GM13976 (cell line): ENCODE data around the gene BPI.

Experiments
- DNase-seq: peaks from one replicate; pipeline ENCODE4 v3.0.0; 2012; ENCODE audit warnings: low spot score
- in situ Hi-C: fragments of 300-500 bp; cut with MboI; formaldehyde crosslinking; loops from one replicate; pipeline ENCODE4 v1.12.0; 2022; ENCODE audit warnings: low sequenced_read_pairs, mixed read lengths, inconsistent platforms; ENCODE audit not compliant: unreplicated experiment
- TF ChIP-seq, protein P1 (sequence below): IDR thresholded peaks from 2 replicates; pipeline ENCODE4 v1.5.1; 2012; ENCODE audit warnings: borderline replicate concordance, mild to moderate bottlenecking; ENCODE audit not compliant: insufficient read depth; ENCODE audit errors: extremely low read depth, missing control alignments, control extremely low read depth

BPI gene

DNA sequence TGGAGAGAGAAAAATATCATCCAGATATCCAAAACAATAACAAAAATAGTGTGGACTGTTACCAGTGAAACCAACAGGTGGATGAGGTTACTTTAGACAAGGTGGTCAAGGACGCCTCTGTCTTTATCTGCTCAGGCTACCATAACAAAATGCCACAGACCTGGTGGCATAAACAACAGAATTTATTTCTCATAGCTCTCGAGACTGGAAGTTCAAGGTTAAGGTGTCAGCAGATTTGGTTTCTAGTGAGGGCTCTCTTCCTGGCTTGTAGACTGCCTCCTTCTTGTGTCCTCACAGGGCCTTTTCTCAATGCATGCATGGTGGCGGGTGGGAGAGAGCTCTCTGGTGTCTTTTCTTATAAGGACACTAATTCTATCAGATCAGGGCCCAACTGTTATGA is 21.2 kb downstream of the BPI start:
- in situ Hi-C loops = no loop called here
- DNase-seq = no peak
- TF ChIP-seq, protein P1, sequence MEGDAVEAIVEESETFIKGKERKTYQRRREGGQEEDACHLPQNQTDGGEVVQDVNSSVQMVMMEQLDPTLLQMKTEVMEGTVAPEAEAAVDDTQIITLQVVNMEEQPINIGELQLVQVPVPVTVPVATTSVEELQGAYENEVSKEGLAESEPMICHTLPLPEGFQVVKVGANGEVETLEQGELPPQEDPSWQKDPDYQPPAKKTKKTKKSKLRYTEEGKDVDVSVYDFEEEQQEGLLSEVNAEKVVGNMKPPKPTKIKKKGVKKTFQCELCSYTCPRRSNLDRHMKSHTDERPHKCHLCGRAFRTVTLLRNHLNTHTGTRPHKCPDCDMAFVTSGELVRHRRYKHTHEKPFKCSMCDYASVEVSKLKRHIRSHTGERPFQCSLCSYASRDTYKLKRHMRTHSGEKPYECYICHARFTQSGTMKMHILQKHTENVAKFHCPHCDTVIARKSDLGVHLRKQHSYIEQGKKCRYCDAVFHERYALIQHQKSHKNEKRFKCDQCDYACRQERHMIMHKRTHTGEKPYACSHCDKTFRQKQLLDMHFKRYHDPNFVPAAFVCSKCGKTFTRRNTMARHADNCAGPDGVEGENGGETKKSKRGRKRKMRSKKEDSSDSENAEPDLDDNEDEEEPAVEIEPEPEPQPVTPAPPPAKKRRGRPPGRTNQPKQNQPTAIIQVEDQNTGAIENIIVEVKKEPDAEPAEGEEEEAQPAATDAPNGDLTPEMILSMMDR = no peak

DNA sequence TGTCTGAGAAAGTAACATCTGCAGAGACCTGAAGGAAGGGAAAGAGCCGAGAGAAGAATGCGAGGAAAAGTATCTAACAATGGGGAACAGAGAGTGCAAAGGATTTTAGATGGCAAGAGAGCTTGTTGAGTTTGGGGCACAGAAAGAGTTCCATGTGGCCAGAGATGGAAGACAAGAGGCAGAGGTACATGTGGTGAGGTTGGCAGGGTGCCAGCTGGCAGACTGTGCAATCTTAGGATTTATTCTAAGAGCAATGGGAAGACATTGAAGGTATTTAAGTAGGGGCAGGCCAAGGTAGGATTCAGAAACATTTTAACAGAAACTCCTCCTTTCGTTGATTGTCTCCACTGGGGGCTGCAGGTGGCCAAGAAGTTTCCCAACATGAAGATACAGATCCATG is 21.9 kb downstream of the BPI start:
- in situ Hi-C loops = no loop called here
- TF ChIP-seq, protein P1 = no peak
- no peak for DNase-seq

DNA sequence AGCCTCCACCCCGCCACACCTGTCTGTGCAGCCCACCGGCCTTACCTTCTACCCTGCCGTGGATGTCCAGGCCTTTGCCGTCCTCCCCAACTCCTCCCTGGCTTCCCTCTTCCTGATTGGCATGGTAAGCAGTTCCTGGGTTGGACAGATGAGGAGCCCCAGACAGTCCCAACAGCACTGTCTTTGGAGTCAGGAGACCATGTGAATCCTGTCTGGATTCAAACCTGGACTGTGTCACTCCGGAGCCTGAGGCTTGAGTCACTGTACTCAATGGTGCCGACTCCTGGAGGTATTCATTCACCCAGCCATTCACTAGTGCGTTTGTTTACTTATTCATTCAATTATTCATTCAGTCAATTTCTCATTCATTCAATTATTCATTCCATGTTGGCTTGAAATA is 22.4 kb downstream of the BPI start:
- no peak for DNase-seq
- in situ Hi-C loops = no loop called here
- TF ChIP-seq, protein P1 = no peak

DNA sequence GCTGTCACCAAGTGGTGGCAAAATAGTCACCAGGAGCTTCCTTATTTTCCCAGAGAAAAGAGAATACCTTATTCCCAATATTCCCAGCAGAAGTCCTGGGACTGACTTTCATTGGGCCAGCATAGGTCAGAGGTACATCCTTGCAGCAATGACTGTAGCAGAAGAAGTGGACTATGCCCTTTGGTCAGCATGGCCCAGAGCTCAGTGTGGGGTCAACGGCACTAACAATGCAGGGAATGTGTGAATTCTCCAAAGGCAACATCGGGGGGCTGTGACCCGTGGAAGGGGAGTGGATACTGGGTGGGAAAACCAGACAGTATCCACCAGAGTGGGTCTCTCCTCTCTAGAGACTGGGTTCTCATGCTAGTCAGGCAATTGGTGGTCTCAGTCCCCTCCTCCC is 26.7 kb downstream of the BPI start:
- DNase-seq = no peak
- in situ Hi-C loops = no loop called here
- TF ChIP-seq, protein P1 = no peak

DNA sequence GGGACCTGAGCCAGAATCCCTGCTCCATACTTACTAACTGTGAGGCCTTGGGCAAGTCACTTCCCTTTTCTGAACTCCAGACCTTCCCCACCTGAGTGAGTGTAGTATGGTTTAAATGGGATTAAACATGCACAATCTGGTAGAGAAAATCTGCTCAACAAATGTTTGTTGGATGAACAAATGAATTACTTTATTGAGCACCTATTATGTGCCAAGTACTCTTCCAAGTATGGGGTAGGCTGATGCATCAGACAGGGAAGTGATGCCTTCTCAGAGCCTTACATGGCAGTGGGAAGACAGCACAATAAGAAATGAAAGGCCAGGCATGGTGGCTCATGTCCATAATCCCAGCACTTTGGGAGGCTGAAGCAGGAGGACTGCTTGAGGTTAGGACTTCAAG is 27.3 kb downstream of the BPI start:
- in situ Hi-C loops = no loop called here
- TF ChIP-seq, protein P1 = no peak
- no peak for DNase-seq

DNA sequence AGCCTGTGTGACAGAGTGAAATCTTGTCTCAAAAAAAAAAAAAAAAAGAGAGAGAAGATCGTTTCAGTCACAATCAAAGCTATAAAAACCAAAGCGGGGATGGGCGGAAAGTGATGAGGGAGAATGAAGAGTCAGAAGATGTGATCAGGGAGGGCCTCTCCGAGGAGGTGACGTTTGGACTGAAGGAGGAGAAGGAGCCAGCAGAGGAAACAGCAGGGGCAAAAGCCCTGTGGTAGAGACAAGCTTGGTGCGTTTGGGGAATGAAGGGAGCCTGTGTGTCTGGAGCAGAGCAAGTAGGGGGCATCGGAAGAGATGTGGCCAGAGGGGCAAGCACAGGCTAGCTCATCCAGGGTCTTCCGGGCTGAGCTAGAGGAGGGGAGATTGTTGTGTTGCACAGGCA is 27.9 kb downstream of the BPI start:
- in situ Hi-C loops = no loop called here
- no peak for DNase-seq
- TF ChIP-seq, protein P1 = no peak

DNA sequence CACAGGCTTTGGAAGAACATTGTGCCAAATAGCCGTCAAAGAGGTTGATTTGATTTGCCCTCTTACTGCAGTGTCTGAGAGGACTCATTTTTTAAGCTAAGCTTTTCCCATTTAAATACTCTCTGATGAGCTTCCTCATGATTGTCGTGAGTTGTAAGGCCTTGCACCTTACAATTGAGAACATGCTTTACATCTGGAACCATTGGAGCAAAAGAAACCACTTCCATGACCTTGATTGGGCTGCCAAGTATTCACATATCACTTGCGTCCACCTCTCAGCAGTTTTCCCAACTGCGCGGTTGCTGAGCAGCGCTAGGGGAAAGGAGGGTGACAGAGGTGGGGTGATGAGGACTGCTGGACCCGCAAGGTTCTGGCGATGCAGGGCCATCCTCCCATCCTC is 30.1 kb downstream of the BPI start:
- in situ Hi-C loops = no loop called here
- DNase-seq = no peak
- TF ChIP-seq, protein P1 = no peak
